Activated CD4-positive, alpha-beta T cell treated with anti-CD3 and anti-CD28 coated beads, Interleukin-10, Interleukin-2, amounts not matched to agents 100 ng/mL and 50 ng/mL, durations not matched to agents 16 hours and 8 hours (primary cell): ENCODE data around the gene KCNN3.
A peak's percentile ranks its signal among the peaks of the same experiment; 100 is the strongest.

ENCODE experiments used
- DNase-seq: peaks from one replicate; pipeline ENCODE4 v3.0.0-alpha.2; 2020

Gene KCNN3

DNA sequence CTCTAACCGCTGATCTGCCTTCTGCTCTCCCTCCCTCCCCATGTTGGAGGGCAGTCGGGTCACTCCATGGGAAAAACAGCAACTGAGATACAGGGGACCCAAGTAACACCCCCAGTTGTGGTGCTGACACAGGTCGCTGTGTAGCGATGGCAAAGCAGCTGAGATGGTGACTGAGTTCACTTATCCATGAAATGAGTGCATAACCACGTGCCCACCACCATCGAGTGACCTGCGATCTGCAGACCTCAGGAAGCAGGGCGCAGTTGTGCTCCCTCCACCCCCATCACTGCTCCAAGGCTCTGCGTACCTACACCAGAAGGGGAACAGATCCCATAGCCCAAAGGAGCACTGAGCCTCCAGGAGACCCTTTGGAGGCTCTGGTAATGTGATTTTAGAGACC is 31.1 kb downstream of the KCNN3 start:
- DNase-seq = no peak

DNA sequence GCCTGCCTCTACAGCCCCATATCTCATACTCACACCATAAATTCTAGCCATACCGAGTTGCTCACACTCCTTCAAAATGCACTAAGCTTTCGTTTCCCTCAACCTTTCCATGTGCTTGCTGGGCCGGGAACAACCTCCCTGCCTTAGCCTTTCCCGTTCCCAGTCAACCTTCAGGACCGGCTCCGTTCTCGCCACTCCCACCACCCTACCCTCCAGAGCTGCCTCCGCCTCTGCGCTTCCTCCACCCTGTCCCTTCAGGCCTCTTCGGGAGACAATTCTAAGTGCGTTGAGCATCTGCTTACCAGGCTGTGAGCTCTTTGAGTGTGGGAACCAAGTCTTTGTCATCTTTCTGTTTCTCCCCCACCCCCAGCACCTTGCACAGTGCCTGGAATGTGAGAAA is 31.6 kb downstream of the KCNN3 start:
- no peak for DNase-seq

DNA sequence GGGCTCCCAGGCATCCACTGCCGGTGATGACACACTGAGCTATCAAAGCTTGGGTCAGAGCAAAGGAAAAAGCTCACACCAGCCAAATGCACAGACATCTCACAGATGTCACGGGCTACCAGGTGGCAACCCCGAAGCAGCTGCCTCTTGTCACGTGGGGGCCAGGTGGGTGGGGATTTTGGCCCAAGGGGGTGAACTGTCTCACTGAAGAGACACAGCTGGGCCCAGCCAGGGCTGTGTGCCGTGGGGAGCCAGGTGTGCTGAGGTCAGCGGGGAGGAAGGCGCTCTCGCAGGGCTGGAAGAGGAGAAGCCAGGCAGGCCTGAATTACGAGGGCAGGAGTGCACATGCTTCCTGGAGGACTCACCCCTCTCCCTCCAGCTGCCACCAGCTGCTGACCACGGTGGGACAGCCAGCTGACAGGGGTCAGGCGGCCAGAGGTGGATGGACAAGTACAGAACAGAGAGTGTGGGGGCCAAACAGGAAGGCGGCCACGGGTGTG is 32.4 kb downstream of the KCNN3 start:
- no peak for DNase-seq

DNA sequence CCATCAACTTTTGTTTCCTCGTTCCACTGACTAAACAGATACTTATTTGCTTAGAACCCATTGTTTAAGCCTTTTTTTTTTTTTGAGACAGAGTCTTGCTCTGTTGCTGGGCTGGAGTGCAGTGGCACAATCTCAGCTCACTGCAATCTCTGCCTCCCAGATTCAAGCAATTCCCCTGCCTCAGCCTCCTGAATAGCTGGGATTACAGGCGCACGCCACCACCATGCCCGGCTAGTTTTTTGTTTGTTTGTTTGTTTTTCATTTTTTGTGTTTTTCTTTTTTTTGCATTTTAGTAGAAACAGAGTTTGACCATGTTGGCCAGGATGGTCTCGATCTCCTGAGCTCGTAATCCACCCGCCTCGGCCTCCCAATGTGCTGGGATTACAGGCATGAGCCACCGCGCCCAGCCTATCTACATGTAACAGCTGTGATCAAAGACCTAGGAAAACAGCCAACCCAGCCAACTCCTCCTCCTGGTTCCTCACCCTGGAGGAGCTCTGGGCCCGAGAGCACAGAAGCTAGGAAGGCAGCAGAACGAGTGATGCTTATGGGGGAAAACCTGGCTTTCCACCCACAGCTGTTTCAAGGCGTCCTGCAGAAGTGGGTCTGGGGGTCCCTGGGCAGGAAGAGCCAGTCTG is 32.9 kb downstream of the KCNN3 start:
- DNase-seq = no peak

DNA sequence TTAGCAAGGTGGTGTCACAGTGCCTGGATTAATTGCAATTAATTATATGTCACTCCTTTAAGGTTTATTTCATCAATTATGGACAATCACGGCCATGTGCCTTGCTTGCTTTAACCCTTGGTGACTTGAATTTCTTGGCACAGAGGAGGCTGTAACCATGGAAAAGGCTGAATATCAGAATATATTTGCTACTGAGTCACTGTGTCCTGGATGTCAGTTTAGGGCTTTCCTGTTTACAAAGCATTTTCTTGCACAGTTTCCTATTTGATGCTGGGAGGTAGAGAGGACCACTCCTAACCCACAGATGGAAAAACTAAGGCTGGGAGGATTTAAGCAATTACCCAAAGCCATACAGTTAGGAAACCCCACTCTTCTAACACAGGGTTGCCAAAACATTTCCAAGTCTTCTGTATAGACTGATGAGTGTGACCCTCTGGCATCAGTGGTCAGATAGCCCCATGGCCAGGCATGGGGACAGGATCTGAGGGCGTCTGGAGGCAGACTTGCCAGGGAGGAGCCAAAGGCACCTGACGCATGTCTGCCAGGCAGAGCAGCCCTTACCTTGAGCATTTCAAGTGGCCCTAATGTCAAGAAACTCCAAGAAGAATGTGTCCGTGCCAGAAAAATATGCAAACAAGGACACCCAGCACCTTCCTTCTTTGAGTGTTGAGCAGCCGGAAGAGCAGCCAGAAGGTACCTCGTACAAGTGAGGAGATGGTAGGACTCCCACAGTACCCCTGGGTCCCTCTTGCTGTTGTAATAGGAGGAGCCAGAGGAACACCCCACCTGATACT is 34.4 kb downstream of the KCNN3 start:
- DNase-seq = no peak

GRCh38 chr1:154833841-154834240 is 36.2 kb downstream of the KCNN3 start:
- DNase-seq = no peak

DNA sequence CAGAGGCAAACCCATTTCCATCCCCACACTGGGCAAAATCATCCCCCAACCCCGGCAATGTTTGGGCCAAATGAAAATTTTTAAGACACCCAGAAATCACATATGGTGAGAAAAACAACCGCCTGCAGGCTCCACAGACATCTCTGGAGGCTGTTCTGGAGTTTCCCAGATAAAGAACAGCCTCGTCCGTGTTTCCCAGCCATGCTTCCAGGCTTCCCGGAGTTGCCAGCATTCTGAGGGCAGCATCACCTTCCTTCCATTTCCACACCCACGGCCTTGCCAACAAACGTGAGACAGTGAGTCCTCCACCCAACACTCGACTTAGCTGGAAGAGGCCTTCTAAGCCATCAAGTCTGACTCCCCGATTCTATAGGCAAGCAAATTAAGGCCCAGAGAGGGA is 36.9 kb downstream of the KCNN3 start:
- no peak for DNase-seq

- no peak for DNase-seq
These were observed 37.7 kb downstream of the KCNN3 start for GRCh38 chr1:154832384-154832783.

DNA sequence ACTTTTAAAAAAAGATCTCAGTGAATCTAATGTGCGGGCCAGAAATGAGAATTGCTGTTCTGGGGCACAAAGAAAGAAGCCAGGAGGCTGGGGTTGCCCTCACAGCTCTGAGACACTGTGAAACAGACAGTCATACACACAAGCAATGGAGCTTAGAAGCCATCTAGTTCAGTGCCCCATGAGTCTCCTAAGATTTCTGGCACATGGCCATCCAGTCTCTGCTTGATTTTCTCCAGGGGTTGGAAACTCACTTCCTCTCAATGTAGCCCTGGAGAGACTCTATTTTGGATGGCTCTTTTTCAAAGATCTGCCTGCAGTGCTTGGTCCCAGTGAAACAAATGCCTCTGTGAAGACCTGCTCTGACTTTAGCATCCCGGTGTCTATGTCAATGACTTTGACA is 38.6 kb downstream of the KCNN3 start:
- DNase-seq = no peak

DNA sequence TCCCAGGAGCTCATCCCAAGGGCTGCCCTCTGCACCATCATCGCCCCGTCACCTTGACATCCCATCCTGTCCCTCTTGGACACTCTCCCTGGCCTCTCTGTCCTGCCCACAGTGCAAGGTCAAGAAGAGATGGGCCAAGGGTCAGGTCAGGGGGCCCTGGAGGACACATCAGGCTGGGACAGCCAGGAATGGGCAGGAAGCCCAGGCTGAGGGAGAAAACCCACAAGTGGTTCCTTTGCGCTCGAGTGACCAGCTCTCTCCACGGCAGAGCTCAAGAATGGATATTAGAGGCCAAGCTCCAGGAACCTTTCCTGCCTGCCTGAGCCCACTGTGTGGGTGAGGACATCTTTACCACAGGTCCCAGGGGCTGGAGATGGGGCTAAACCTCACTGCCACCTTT is 41.0 kb downstream of the KCNN3 start:
- DNase-seq = no peak

DNA sequence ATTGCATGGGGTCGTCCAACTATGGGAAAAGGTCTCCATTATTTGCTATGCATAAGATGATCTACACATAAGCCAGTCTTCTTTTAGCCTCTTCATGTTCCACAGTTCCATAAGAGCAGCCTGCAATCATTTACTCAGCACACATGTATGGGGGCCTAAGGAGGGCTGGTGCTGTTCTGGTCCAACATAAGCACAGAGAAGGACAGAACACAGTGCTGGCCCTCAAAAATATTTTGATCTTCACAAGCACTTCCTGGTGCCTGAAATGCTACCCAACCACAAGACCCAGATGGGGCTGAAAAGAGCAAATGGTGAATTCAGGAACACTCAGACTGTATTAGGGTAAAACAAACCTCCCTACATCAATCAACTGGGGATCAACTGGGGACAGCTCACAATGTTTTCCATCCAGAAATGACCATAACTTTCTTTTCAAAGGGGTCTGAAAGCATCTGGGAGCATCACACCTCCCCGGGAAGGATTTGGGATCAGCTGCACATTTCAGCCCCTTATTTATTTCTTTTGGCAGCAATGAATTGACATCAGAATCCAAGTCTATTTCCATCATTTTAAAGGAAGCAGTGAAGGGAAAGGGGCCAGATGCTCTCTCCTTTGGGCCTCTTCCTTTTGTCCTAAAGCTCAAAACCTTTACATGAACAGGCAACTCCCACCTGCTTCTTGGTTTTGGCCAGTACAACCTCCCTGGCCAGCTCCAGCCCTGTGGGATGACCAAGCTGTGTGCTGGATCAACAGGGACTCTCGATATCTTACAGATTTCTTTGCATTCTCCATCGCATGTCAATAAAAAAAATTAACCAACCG is 45.7 kb downstream of the KCNN3 start:
- no peak for DNase-seq

DNA sequence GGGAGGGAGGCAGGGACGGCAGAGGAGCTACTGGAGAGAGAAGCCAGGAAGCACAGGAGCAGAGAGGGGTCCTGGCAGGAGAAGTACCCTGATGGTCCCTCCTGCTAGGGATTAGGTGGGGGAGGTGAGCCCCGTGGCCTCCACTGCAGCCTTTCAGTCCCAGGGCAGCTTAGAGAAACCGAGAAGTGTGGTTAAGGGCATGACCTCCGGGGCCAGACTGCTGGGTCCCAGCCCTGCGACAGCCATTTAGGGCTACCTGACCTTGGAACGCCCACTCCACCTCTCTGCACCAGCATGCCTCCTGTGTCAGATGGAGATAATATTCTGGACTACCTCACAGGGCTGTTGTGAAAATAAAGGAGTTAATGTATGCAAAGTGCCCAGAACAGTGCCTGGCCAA is 47.4 kb downstream of the KCNN3 start:
- no peak for DNase-seq

GRCh38 chr1:154822233-154822632 is 47.8 kb downstream of the KCNN3 start:
- no peak for DNase-seq

DNA sequence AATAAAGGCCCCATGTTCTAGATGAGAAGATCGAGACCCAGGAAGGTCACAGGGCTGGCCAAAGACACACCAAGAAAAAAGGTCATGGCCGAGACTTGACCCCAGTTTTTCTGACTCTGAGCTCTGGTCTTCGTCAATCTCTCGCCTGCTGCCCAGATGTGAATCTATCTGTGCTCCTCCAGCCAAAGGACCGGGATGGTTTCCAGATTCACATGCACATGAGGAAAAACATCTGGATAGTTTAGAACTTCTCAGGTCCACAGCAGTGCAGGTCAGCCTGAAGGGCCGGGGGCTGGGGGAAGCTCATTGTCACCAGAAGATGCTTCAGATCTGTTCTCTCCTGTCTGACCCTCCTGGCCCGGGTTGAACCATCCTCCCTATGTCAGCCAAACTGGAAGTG is 49.0 kb downstream of the KCNN3 start:
- no peak for DNase-seq

DNA sequence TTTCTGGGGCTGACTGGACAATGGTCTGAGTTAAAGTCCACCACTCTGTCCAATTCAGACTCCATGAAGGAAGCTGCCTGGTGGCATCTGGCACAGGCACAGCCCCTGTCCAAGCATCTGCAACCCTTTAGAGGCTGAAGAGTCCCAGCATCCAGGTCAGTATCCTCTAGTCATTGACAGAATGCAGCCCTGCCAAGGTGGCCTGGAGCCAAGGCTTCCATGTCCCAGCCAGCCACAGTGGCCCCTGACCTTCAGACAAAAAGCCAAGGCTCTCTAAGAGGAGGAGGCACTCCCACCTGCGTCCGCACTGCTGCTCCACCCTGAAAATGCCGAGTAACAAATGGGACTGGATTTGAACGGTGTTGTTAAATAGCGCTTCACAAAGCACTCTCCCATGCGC is 49.4 kb downstream of the KCNN3 start:
- DNase-seq = no peak

GRCh38 chr1:154819628-154820590 is 50.2 kb downstream of the KCNN3 start:
- peak; percentile 21 for DNase-seq

- no peak for DNase-seq
These were observed 51.2 kb downstream of the KCNN3 start for GRCh38 chr1:154818911-154819310.

- no peak for DNase-seq
These were observed 53.1 kb downstream of the KCNN3 start for GRCh38 chr1:154816937-154817336.

DNA sequence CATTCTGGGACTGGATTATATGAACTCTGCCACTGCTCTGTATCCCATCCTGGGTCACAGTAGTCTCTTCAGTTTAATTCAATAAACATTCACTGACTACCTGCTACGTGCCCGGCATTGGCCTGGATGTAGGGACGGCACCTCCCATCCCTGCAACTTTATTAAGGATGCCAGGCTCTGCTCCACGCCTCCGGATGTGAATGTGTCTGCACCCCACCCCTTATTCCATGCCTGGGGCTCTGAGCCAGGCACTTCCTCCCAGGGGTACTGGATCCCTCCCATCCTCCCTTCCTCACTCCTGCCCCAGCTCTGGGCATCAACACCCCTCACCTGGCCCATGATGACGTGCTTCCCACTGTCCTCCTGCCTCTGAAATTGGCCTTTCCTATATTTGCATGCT is 53.7 kb downstream of the KCNN3 start:
- DNase-seq = no peak

DNA sequence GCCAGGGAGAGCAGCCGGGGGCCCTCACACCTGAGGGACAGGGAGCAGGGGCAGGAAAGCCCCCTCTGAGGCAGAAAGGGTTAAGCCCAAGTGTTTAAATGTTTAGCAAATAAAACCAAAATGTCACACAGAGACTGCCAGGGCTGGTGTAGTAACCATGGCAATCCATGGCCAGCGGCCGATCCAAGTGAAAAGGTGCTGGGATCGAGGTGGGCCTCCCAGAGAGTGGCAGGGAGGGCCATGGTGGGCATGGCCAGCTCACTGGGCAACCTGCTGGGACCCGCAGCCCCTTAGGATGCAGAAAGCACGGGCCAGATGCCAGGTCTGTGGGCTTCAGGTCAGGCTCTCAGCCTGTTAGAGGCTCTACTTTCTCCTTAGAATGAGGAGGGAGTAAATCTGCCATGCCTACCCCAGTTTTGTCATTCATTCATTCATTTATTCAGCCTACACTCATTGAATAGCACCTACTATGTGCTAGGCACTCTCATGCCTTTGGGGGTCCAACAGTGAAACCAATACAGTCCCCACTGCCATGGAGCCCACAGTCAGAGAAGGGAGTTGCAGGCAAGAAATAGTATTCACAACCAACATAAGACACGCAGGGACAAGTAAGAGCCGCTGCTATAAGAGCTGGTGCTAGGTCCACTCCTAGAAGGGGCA is 56.1 kb downstream of the KCNN3 start:
- DNase-seq = no peak

GRCh38 chr1:154813300-154813816 is 56.7 kb downstream of the KCNN3 start:
- no peak for DNase-seq

GRCh38 chr1:154812877-154813276 is 57.2 kb downstream of the KCNN3 start:
- DNase-seq = no peak
